ENCODE measurements around the gene PLCB1. TPM values are rescaled to one million over a fixed set of nuclear protein-coding genes. Genes with fewer than 3 reads are reported as not detected.

Gene PLCB1
- total RNA-seq, 1 donor from 2014 or later, result 10.7 TPM

DNA sequence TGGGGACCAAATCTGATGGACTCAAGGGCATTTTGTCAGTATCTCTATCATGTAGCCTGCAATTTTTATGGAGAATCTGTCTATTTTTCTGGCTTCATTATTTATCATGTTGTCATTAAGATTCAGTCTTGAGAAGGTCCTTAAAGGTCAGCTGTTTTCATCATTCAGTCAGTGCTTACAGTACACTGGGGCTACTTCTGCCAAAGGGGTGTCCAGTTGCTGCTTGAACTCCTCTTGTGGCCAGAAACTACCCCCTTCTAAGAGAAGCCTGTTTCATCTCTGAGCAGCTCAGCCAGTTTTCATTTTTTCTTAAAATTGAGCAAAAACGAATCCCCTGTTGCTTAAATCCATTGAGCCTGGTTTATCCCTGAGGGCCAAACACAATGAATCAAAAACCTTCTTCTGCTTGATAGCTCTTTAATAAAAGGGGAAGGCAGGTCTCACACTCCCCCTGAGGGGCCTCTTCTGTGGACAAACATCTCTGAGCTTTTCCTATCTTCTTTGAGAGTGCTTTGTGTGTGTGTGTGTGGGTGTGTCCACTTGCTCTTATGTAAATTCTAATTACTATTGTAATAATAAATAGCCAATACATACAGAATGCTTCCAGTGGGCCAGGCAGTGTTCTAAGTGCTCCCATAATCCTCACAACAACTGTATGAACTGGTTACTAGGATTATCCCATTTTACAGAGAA, 172.2 kb downstream of the PLCB1 start:
- H3K9me3 ChIP-seq (ENCODE audit: insufficient read depth, low read depth, low read length), result no peaks in the 10 kb centered on the region
- Mint-ChIP-seq H3K27me3 (ENCODE audit: low read depth, unreplicated experiment) (peaks cover 6% of the 10 kb centered on the region), H3K9me3 (ENCODE audit: unreplicated experiment) (no peaks in the 10 kb centered on the region), H3K36me3 (ENCODE audit: low read depth, unreplicated experiment) (peaks cover 2% of the 10 kb centered on the region), H3K4me1 (ENCODE audit: low read depth, unreplicated experiment) (peaks cover 7% of the 10 kb centered on the region), H3K27ac (ENCODE audit: unreplicated experiment) (no peak overlapping the region), H3K4me3 (ENCODE audit: unreplicated experiment) (no peak overlapping the region)
- H3K4me2 ChIP-seq (ENCODE audit: low read length), result no peak overlapping the region
- no peaks in the 10 kb centered on the region for H3K4me1 ChIP-seq (ENCODE audit: insufficient read depth, low read length)
- H3K9ac ChIP-seq (ENCODE audit: low read length), result no peak overlapping the region
- no peak overlapping the region for H3K27ac ChIP-seq (ENCODE audit: low read depth, low read length)
- H4K20me1 ChIP-seq (ENCODE audit: insufficient read depth, low read length), result no peaks in the 10 kb centered on the region
- no peak overlapping the region for H3K4me3 ChIP-seq (ENCODE audit: insufficient read depth, low read depth, low read length)
- H2AFZ ChIP-seq (ENCODE audit: low read depth, low read length), result no peak overlapping the region
- H3K36me3 ChIP-seq (ENCODE audit: insufficient read depth, low read length), result no peaks in the 10 kb centered on the region
- H3K27me3 ChIP-seq (ENCODE audit: insufficient read depth, low read length), result no peaks in the 10 kb centered on the region
- H3K79me2 ChIP-seq (ENCODE audit: insufficient read depth, low read length), result no peaks in the 10 kb centered on the region
- FAIRE-seq, result no peak
- TF ChIP-seq, protein P1, sequence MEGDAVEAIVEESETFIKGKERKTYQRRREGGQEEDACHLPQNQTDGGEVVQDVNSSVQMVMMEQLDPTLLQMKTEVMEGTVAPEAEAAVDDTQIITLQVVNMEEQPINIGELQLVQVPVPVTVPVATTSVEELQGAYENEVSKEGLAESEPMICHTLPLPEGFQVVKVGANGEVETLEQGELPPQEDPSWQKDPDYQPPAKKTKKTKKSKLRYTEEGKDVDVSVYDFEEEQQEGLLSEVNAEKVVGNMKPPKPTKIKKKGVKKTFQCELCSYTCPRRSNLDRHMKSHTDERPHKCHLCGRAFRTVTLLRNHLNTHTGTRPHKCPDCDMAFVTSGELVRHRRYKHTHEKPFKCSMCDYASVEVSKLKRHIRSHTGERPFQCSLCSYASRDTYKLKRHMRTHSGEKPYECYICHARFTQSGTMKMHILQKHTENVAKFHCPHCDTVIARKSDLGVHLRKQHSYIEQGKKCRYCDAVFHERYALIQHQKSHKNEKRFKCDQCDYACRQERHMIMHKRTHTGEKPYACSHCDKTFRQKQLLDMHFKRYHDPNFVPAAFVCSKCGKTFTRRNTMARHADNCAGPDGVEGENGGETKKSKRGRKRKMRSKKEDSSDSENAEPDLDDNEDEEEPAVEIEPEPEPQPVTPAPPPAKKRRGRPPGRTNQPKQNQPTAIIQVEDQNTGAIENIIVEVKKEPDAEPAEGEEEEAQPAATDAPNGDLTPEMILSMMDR (IDR thresholded peaks at IDR 0.05; ENCODE audit: insufficient read depth, low read depth, low read length), result no peak
- no peak for TF ChIP-seq EZH2 (IDR thresholded peaks at IDR 0.05; ENCODE audit: insufficient read depth, low read length)
- no peak for DNase-seq (ENCODE audit: low read depth)

DNA sequence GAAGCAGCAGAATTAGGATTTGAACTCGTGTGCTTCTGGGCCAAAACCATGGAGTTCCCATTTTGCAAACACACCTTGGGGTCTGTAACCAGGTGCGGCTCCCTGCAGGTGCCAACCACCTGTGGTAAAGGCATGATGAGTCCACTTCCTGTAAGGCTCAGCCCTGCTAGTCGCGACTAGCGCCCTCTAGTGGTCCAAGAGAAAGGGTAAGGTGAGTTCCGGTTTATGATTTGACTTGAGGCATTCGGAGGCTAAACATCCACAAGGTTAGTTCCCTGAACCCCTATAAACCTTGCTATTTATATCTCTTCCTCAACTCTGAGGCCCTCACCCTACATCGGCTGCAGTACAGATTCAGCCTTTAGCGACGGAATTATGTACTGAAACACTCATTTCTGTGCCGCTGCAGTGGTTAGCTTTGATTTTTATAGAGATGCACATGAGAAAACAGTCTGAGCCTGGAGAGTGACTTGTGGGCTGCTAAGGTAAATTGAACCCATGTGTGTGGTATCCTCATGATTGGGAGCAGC, 173.4 kb downstream of the PLCB1 start:
- H3K27ac Mint-ChIP-seq (ENCODE audit: unreplicated experiment), result no peak overlapping the region
- H3K36me3 ChIP-seq (ENCODE audit: insufficient read depth, low read length), result no peaks in the 10 kb centered on the region
- no peaks in the 10 kb centered on the region for H3K27me3 ChIP-seq (ENCODE audit: insufficient read depth, low read length)
- H4K20me1 ChIP-seq (ENCODE audit: insufficient read depth, low read length), result no peaks in the 10 kb centered on the region
- H3K4me3 Mint-ChIP-seq (ENCODE audit: unreplicated experiment), result no peak overlapping the region
- peaks cover 6% of the 10 kb centered on the region for H3K27me3 Mint-ChIP-seq (ENCODE audit: low read depth, unreplicated experiment)
- TF ChIP-seq, protein P1 (IDR thresholded peaks at IDR 0.05; ENCODE audit: insufficient read depth, low read depth, low read length), result peak; percentile 40
- no peak for TF ChIP-seq EZH2 (IDR thresholded peaks at IDR 0.05; ENCODE audit: insufficient read depth, low read length)
- H3K4me1 Mint-ChIP-seq (ENCODE audit: low read depth, unreplicated experiment), result no peaks in the 10 kb centered on the region
- H3K9me3 ChIP-seq (ENCODE audit: insufficient read depth, low read depth, low read length), result no peaks in the 10 kb centered on the region
- no peaks in the 10 kb centered on the region for H3K79me2 ChIP-seq (ENCODE audit: insufficient read depth, low read length)
- H3K4me2 ChIP-seq (ENCODE audit: low read length), result no peak overlapping the region
- DNase-seq (ENCODE audit: low read depth), result no peak
- peaks cover 2% of the 10 kb centered on the region for H3K36me3 Mint-ChIP-seq (ENCODE audit: low read depth, unreplicated experiment)
- no peak for FAIRE-seq
- no peak overlapping the region for H3K9ac ChIP-seq (ENCODE audit: low read length)
- H2AFZ ChIP-seq (ENCODE audit: low read depth, low read length), result no peak overlapping the region
- H3K4me3 ChIP-seq (ENCODE audit: insufficient read depth, low read depth, low read length), result no peak overlapping the region
- no peaks in the 10 kb centered on the region for H3K4me1 ChIP-seq (ENCODE audit: insufficient read depth, low read length)
- H3K27ac ChIP-seq (ENCODE audit: low read depth, low read length), result no peak overlapping the region
- no peaks in the 10 kb centered on the region for H3K9me3 Mint-ChIP-seq (ENCODE audit: unreplicated experiment)

DNA sequence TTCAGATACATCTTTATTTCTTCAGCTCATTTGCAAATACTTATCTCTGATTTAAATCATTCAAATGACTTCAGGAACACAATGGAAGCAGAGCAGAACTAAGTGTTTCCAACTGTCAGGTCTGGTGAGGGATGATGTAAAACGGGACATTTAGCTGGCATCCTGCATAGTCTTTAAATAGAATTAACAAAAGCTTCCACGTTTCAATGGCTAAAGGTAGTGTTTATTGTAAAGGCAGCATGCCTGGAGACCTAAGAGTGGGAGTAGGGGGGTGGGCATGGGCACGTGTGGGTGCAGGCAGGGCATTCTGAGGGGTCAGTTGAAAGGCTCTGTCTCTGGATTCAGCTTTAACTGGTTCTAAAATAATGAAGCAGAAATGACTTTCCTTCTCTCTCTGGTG, 174.9 kb downstream of the PLCB1 start:
- Mint-ChIP-seq H3K36me3 (ENCODE audit: low read depth, unreplicated experiment) (no peaks in the 10 kb centered on the region), H3K4me1 (ENCODE audit: low read depth, unreplicated experiment) (no peaks in the 10 kb centered on the region), H3K9me3 (ENCODE audit: unreplicated experiment) (no peaks in the 10 kb centered on the region), H3K27ac (ENCODE audit: unreplicated experiment) (no peak overlapping the region), H3K27me3 (ENCODE audit: low read depth, unreplicated experiment) (peaks cover 6% of the 10 kb centered on the region), H3K4me3 (ENCODE audit: unreplicated experiment) (no peak overlapping the region)
- no peaks in the 10 kb centered on the region for H3K9me3 ChIP-seq (ENCODE audit: insufficient read depth, low read depth, low read length)
- no peaks in the 10 kb centered on the region for H4K20me1 ChIP-seq (ENCODE audit: insufficient read depth, low read length)
- H3K4me3 ChIP-seq (ENCODE audit: insufficient read depth, low read depth, low read length), result no peak overlapping the region
- no peak overlapping the region for H3K4me2 ChIP-seq (ENCODE audit: low read length)
- DNase-seq (ENCODE audit: low read depth), result no peak
- no peak overlapping the region for H2AFZ ChIP-seq (ENCODE audit: low read depth, low read length)
- H3K27ac ChIP-seq (ENCODE audit: low read depth, low read length), result no peak overlapping the region
- no peaks in the 10 kb centered on the region for H3K36me3 ChIP-seq (ENCODE audit: insufficient read depth, low read length)
- no peaks in the 10 kb centered on the region for H3K27me3 ChIP-seq (ENCODE audit: insufficient read depth, low read length)
- no peak for FAIRE-seq
- no peak overlapping the region for H3K9ac ChIP-seq (ENCODE audit: low read length)
- H3K79me2 ChIP-seq (ENCODE audit: insufficient read depth, low read length), result no peaks in the 10 kb centered on the region
- H3K4me1 ChIP-seq (ENCODE audit: insufficient read depth, low read length), result no peaks in the 10 kb centered on the region
- no peak for TF ChIP-seq EZH2 (IDR thresholded peaks at IDR 0.05; ENCODE audit: insufficient read depth, low read length)
- TF ChIP-seq, protein P1 (IDR thresholded peaks at IDR 0.05; ENCODE audit: insufficient read depth, low read depth, low read length), result no peak

All from astrocyte (in vitro differentiated cells and primary cell).